Measurements from ENCODE around the gene KRTAP5-6. TPM values are rescaled to one million over a fixed set of nuclear protein-coding genes. Genes with fewer than 3 reads are reported as not detected.

KRTAP5-6 gene
- total RNA-seq, 1 donor from 2014 or later, result not detected

- H3K27me3 Mint-ChIP-seq (ENCODE audit: unreplicated experiment), result peaks cover 7% of the 10 kb centered on the region
- DNase-seq (ENCODE audit: low spot score), result no peak
- H3K36me3 Mint-ChIP-seq (ENCODE audit: low read depth, unreplicated experiment), result peaks cover 9% of the 10 kb centered on the region
- H3K4me3 Mint-ChIP-seq (ENCODE audit: unreplicated experiment), result no peak overlapping the region
- H3K27ac Mint-ChIP-seq (ENCODE audit: unreplicated experiment), result no peak overlapping the region
- TF ChIP-seq CTCF (IDR thresholded peaks at IDR 0.05; ENCODE audit: unreplicated experiment), result no peak
- no peaks in the 10 kb centered on the region for H3K9me3 Mint-ChIP-seq (ENCODE audit: unreplicated experiment)
- H3K4me1 Mint-ChIP-seq (ENCODE audit: unreplicated experiment), result no peaks in the 10 kb centered on the region
These were observed 30.9 kb downstream of the KRTAP5-6 start for GRCh38 chr11:1727861-1728260.

DNA sequence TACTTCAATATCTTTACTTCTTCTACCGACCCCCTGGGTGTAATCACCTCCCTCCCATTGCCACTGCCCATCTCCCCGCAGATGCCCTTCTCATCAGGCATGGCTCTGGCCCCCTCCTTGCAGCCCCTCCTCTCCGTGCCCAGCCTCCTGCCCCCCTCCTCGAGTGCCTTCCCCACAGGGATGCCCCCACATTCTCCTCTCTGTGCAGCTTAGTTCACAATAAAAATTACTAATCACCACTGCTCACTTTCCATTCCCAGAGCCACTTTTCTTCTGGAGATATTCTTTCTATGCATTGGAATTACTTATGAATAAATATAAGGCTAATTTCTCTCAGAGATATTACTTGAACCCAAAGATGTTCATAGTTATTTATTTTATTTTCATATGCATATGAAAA lies 31.3 kb downstream of the KRTAP5-6 start:
- H3K27ac Mint-ChIP-seq (ENCODE audit: unreplicated experiment), result no peak overlapping the region
- H3K27me3 Mint-ChIP-seq (ENCODE audit: unreplicated experiment), result peaks cover 7% of the 10 kb centered on the region
- H3K4me1 Mint-ChIP-seq (ENCODE audit: unreplicated experiment), result no peaks in the 10 kb centered on the region
- no peak for DNase-seq (ENCODE audit: low spot score)
- no peak overlapping the region for H3K4me3 Mint-ChIP-seq (ENCODE audit: unreplicated experiment)
- no peaks in the 10 kb centered on the region for H3K9me3 Mint-ChIP-seq (ENCODE audit: unreplicated experiment)
- TF ChIP-seq CTCF (IDR thresholded peaks at IDR 0.05; ENCODE audit: unreplicated experiment), result no peak
- H3K36me3 Mint-ChIP-seq (ENCODE audit: low read depth, unreplicated experiment), result peaks cover 9% of the 10 kb centered on the region

DNA sequence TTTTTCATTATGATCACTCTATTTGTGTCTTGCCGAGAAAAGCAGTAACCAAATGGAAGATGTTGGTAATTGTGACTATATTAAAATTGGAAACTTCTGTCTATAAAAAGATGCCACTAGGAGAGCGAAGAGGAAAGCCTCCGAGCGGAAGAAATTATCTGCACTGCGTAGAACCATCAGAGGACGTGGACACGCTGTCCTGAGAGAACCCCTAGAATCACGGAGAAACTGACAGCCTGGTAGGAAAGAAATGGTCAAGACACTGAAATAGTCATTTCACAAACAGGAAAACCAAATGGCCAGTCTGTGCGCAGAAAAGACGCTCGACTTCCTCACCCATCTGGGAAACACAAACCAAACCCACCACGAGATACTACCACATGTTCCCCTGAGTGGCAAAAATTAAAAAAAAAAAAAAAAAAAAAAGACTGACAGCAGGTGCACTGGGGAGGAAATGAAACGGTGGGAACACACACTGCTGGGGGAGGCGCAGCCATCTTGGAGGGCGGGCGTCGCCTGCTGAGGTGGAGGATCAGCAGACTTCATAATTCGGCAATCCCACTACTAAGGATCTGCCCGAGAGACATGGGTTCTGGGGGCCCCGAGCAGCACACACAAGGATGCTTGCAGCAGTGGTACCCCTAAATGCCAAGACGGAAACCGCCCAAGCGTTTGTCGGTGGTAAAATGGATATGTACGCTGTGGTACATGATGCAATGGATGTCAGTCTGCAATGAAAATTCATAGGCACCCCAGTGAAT lies 32.1 kb downstream of the KRTAP5-6 start:
- H3K27me3 Mint-ChIP-seq (ENCODE audit: unreplicated experiment), result peaks cover 8% of the 10 kb centered on the region

GRCh38 chr11:1729692-1730011 lies 32.7 kb downstream of the KRTAP5-6 start:
- Mint-ChIP-seq H3K4me1 (ENCODE audit: unreplicated experiment) (no peaks in the 10 kb centered on the region), H3K9me3 (ENCODE audit: unreplicated experiment) (no peaks in the 10 kb centered on the region), H3K4me3 (ENCODE audit: unreplicated experiment) (no peak overlapping the region), H3K27me3 (ENCODE audit: unreplicated experiment) (peaks cover 10% of the 10 kb centered on the region), H3K36me3 (ENCODE audit: low read depth, unreplicated experiment) (peaks cover 9% of the 10 kb centered on the region), H3K27ac (ENCODE audit: unreplicated experiment) (no peak overlapping the region)
- no peak for DNase-seq (ENCODE audit: low spot score)
- TF ChIP-seq CTCF (IDR thresholded peaks at IDR 0.05; ENCODE audit: unreplicated experiment), result no peak

More for the DNA sequence above, 32.1 kb downstream of the KRTAP5-6 start:
- TF ChIP-seq CTCF (IDR thresholded peaks at IDR 0.05; ENCODE audit: unreplicated experiment), result no peak
- DNase-seq (ENCODE audit: low spot score), result no peak
- Mint-ChIP-seq H3K36me3 (ENCODE audit: low read depth, unreplicated experiment) (peaks cover 9% of the 10 kb centered on the region), H3K27ac (ENCODE audit: unreplicated experiment) (no peak overlapping the region), H3K4me1 (ENCODE audit: unreplicated experiment) (no peaks in the 10 kb centered on the region), H3K9me3 (ENCODE audit: unreplicated experiment) (no peaks in the 10 kb centered on the region), H3K4me3 (ENCODE audit: unreplicated experiment) (no peak overlapping the region)

- peaks cover 10% of the 10 kb centered on the region for H3K27me3 Mint-ChIP-seq (ENCODE audit: unreplicated experiment)
- TF ChIP-seq CTCF (IDR thresholded peaks at IDR 0.05; ENCODE audit: unreplicated experiment), result no peak
- peaks cover 9% of the 10 kb centered on the region for H3K36me3 Mint-ChIP-seq (ENCODE audit: low read depth, unreplicated experiment)
- no peak overlapping the region for H3K27ac Mint-ChIP-seq (ENCODE audit: unreplicated experiment)
- H3K9me3 Mint-ChIP-seq (ENCODE audit: unreplicated experiment), result no peaks in the 10 kb centered on the region
- no peaks in the 10 kb centered on the region for H3K4me1 Mint-ChIP-seq (ENCODE audit: unreplicated experiment)
- no peak overlapping the region for H3K4me3 Mint-ChIP-seq (ENCODE audit: unreplicated experiment)
- no peak for DNase-seq (ENCODE audit: low spot score)
These were observed 33.1 kb downstream of the KRTAP5-6 start for GRCh38 chr11:1730059-1730629.
